GM21723 (cell line): ENCODE results near the gene FLCN.
"Not testable (repeated sequence)": the region's sequence is repeated elsewhere in the genome, so short reads cannot be mapped to it uniquely, and the experiment has no call there.

Source experiments
- ATAC-seq: cut with Tn5 transposase; IDR thresholded peaks from one replicate; pipeline ENCODE4 v1.9.1; 2021; ENCODE audit warnings: mild to moderate bottlenecking, moderate library complexity; ENCODE audit not compliant: unreplicated experiment

The FLCN gene

DNA sequence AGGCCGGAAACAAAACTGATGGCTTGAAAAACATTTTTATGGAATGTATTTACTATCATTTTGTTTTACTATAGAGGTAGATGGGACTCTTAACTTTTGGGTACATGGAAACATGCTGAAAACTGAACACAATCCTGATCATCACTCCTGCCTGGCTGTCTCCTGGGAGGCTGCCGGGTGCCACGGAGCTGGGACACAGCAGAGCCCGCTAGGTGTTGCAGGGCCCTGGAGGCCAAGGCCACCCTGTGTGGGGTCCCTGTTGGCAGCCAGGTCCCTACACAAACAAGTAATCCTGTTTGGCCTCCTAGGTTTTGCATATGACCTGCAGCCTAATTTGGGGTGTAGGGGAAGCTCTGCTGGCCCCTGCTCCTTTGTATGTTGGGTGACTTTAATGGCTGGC, 48.4 kb downstream of the FLCN start:
- ATAC-seq = no peak

DNA sequence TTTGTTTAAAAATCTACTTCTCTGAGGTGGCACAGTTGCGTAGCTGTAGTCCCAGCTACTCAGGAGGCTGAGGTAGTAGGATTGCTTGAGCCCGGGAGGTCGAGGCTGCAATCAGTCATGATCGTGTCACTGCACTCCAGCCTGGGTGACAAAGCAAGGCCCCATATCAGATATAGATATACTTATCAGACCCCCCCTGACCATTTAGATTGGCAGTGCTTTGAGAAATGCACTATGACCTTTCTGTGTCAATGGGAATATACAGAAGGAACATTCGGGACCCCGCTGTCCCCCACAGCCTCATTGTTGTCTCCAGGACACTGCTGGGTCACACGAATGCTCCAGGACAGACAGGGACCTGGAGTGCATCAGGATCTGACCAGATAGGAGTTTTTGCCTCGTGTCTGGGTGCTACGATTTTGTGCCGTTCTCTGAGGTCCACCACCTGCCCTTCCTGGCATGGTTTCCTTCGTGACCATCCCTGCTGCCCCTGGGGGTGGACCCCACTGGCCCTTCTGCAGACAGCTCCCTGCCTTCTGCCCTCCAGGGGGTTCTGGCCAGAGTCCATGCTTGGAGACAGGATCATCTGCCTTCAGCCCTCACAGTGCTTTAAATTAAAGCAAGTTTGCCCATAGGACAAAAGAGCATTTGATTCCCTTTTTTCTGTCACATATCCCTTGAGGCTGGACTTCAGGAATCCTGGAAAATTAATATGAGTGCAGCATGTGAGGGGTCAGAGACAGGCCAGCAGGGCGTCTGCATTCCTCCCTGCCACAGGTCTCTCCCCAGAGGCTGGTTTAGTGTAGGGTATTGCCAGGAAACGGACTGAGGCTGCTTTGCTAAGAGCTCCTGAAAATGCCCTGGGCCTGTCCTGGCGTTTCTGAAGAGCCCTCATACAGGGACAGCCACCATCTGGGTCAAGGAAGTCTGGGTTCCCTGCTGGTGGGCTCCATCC, 50.1 kb downstream of the FLCN start:
- no peak for ATAC-seq

DNA sequence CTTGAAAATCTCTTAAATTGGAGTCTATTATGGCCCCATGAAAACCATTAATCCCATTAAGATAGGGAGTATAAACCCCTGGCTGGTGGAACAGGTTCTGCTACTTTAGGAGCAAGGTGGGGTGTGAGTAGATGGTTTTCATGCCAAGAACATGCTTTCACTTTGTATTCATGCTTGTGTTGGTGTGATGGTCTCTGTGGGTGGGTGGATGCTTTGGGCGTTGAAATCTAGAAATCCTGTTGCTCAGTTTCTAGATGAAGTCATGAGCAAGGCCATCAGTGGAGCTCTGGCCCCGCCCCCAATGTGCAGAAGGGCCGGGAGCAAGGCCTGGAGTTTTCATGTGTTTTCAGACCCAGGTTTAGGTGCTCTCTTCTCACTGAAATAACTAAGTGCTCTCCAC, 50.9 kb downstream of the FLCN start:
- peak; percentile 42 for ATAC-seq

DNA sequence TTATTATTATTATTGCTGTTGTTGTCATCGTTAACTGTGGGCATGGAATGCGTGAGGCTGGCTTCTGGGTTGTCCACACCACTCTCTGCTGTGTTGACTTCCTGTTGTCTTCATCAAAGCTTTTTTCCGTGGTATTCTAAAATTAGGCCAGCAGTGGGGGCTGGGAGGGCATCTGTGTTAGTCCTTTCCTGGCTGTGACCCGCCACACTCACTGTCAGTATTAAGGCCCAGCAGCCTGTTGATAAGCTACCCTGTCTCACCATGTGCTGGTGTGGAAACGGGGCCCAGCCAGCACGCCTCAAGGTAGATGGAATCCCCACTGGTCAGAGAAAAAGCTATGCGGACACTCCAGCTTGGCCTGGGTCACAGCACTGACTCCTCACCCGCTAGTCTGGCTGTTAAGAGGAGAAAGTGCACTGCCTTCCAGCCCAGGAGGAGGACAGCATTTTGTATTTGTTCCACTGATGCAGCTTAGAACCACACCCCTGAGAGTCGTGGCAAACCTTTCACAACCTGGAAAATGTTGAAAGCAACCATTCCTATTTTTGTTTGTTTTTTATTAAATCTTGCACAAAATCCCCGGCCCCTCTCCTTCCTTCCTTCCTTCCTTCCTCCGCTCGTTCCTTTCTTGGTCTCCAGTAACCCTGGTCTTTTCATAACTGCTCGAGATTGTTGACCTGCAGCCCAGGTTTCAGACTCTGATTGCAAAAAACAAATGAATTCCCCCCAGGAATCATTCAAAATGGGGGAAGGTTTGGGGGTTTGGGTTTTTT, 51.8 kb downstream of the FLCN start:
- ATAC-seq = not testable (repeated sequence)

DNA sequence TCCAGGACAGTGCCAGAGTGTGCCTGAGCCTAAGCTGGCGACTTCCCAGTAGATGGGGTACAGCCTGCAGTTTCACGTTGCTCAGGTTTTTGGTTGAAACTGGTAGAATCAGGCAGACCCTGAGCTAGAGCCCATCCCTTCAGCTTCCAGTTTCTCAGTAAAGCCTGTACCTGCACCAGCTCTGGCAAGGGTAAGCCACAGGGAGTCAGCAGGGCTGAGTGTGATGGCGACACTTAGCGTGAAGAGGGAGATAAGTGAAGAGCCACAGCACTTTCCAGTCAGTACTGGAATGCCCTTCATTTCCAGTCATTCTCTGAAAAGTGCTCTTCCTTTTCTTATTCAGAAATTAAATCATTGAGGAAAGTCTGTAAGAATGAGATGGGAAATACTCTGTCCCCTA, 53.2 kb downstream of the FLCN start:
- ATAC-seq = no peak

DNA sequence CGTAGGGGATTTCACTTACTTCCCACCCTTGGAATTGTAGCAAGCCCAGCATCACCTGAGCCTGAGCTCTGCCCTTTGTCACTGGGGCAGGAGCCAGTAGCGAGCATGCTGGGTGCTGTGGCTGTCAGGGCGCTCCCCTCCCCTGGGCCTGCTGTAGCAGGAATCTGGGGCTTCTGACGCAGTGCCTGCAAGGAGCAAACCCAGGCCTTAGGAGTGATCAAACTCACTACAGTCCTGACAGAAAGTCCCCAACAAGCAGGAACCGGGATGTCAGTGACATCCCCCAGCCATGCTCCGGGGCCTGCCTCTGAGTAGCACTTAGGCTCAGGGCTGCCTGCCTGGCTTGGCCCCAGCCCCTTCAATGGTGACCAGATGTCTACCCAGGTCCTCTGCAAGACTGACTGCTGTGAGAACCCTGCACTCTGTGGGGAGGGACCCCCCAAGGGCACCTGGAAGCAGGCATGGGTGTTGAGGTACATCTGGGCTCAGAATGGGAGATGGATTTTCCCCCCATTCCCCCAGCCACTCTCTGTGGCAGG, 54.3 kb downstream of the FLCN start:
- ATAC-seq = no peak

DNA sequence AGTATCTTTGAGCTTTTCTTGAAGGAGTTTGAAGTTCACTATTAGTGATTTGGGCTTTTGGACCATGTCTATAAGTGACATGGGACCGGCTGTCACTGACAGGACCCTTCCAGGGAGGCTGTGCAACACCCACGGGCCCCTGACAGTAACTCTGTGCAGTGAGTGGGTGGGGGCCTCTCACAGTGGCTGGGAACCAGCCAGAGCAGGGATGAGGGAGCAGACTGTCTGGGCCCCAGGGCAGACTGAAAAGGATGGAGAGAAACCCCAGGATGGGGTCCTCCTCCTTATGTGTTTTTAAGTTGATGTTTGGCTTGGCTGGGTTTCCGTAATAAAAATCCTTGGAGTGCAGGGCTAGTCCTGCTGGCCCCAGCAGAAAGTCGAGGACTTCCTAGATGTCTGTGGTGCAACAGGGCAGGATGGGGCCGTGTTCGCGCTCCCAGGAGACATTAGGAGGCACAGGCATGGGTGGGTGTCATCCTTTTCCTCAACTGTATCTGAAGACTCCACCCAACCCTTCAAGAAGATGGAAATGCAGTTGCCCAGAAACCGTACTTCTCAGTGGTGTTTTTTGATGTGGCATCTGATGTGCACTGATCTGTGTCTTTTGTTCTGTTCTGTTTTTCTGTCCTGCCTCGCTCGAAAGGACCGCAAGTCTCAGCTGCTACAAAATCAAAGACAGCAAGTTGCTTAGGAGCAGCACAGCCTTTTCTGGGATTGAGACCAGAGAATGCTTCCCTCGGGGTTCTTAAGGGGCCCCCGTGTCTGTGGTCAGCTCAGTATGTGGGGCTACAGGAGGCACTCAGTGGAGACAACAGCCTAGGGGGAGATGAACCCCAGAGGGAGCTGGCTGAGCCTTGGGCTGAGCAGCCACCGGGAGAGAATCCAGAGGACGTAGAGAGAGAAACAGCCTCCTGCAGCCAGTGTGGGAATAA, 55.0 kb downstream of the FLCN start:
- ATAC-seq = peak; percentile 37

DNA sequence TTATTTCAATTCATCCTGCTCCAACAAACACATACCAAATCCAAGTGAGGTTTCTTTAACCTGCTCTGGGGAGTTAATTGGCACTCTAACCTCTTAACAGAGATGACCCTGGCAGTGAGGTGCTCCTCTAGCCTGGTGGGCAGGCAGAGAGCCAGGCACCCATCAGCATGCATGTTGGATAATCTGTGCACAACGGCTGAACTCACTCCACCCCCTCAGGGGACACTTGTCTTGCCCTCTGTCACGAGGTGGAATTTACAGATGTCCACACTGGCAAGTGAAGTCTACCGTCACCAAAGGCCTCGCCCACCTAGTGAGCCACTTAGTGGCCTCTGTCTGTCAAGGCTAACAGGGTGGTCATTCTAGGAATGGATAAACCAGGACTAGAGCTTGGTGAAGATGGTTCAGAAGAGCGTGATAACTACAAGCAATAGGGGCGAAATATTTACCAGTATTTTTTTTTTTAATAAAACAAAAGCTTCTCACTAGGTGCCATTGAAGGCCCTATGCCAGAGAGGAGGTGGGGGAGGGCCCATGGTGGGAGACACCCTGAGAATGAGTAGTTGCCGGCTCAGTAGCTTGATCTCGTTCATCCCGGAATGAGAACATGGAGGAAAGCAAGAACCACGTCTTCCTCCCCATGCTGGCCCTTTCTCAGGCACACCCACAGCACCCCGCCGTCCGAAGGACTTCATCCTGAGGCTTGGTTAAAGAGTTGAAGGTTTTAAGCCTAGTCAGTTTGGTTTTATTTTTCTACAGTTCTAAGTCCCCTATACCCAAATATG, 56.0 kb downstream of the FLCN start:
- no peak for ATAC-seq

DNA sequence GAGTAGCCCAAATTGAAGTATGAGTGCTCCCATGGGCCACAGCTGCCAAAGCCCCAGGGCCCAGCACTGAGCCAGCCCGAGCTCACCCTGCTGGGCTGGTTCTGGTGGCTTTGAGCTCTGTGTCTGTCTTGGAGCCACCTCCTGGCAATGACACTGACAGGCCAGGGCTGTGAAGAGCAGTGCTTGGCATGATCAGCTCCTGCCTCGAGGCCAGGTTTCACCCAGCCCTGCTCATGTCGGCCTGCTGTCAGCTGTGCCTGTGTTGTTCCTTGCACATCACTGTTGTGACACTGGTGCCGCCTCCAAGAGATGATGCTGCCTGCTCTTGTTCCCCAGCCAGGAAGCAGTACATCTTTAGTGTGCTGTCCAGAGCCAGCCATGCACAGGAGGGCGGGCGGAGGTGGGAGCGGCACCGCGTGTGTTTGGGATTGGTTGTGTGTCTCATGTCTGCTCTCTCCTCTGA, 56.8 kb downstream of the FLCN start:
- no peak for ATAC-seq

DNA sequence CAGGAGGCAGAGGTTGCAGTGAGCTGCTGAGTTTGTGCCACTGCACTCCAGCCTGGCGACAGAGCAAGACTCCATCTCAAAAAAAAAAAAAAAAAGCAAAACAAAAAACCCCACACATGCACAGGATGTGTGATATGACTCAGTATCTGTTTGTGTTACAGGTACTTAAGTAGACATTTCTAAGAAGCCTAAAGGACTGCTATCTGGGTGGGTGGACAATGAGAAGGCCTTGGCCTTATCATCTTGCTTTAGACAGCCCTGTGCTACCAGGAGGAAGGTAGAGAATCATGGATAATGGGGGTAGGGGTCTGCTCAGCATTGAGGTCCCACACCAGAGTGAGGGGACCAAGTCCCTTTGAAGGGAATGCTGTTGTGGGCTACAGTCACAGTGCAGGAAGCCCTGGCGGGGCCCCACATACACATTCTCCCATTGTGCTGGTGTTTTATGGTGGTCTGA, 57.6 kb downstream of the FLCN start:
- ATAC-seq = peak; percentile 43

DNA sequence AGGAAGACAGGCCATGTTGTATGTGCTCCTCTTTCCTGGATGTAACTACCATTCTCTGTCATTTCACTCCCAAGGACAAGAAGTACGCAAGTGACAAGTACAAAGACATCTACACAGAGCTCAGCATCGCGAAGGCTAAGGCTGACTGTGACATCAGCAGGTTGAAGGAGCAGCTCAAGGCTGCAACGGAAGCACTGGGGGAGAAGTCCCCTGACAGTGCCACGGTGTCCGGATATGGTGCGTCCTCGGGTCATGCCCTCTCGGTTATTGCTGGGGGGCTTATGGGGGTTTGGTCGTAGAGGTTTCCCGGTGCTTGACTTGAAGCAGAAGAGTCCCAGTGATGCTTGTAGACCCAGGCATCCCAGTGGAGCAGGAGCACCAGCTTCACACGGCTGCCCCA, 59.8 kb downstream of the FLCN start:
- no peak for ATAC-seq

DNA sequence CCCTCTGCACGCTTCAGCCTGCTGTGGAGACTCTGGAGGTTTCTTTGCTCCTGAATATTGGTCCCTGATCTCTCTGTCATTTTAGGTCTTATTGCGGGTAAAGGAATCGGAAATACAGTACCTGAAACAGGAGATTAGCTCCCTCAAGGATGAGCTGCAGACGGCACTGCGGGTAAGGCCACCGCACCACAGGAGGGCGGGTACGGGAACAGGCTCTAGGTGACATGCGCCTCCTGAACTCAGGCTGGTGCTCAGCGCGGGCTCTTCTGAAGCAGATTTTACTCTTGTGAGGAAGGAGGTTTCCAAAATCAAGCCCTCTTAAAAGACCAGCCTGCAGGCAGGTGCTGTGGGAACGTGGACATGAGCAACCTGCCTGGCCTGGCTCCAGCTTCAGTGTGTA, 60.6 kb downstream of the FLCN start:
- no peak for ATAC-seq

DNA sequence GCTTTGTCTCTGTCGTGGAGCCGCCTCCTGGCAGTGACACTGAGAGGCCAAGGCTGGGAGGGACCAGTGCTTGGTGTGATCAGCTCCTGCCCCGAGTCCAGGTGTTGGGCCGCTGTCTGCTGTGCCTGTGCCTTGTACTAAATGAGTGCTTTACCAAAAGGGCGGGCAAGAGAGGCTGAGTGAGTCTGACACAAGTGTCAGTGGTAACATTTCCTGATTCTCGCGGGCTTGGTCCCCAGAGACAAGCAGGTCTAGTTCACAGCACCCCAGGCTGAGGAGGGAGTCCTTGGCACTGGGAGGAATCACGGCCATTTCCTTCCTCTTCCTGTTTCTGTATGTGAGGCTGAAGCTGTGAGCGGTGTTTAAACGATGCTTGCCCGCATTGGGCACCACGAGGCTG, 61.1 kb downstream of the FLCN start:
- ATAC-seq = no peak

DNA sequence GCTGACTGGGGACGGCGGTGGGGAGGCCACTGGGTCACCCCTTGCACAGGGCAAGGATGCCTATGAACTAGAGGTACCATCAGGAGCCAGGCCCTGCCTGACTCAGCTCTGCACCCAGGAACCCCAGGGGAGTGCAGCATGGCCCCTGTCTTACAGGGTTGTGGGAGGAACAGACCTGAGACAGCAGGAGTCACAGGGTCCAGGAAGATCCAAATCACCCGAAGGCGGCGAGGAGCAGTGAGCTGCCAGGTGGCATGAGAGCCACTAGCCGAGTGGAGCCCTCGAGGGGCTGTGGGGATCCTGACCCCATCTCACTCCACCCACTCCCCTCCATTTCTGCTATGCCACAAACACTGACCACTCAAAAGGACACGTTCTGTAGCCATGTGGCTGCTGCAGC, 61.6 kb downstream of the FLCN start:
- no peak for ATAC-seq

DNA sequence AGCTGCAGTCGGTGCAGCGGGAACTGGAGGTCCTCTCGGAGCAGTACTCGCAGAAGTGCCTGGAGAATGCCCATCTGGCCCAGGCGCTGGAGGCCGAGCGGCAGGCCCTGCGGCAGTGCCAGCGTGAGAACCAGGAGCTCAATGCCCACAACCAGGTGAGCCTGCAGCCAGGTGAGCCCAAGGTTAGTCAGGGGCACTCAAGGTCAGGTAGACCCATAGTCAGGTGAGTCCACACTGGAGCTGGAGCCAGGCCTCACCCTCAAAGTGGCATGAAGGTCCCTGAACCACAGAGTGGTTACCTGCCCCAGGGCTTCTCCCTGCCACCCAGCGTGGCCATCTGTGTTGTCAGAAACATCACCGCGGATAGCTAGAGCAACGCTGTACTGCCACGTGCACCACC, 63.0 kb downstream of the FLCN start:
- no peak for ATAC-seq

DNA sequence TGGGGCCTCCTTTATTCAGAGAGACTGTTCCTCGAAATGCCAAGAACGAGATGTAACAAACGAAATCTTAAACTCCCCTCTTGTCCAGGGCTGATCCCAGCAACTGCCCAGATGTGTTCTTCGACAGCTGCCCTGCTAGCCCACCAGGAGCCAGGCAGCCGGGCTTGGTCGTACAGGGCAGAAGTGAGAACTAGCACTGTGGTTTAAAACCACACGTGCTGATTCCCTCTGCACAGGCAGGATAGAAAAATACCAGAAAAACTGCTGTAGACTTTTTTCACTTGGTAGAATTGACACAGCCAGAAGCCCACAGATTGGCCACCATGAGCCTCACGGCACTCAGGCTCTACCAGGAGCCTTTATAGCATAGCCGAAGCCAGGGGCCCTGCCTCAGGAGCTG, 64.0 kb downstream of the FLCN start:
- ATAC-seq = no peak

DNA sequence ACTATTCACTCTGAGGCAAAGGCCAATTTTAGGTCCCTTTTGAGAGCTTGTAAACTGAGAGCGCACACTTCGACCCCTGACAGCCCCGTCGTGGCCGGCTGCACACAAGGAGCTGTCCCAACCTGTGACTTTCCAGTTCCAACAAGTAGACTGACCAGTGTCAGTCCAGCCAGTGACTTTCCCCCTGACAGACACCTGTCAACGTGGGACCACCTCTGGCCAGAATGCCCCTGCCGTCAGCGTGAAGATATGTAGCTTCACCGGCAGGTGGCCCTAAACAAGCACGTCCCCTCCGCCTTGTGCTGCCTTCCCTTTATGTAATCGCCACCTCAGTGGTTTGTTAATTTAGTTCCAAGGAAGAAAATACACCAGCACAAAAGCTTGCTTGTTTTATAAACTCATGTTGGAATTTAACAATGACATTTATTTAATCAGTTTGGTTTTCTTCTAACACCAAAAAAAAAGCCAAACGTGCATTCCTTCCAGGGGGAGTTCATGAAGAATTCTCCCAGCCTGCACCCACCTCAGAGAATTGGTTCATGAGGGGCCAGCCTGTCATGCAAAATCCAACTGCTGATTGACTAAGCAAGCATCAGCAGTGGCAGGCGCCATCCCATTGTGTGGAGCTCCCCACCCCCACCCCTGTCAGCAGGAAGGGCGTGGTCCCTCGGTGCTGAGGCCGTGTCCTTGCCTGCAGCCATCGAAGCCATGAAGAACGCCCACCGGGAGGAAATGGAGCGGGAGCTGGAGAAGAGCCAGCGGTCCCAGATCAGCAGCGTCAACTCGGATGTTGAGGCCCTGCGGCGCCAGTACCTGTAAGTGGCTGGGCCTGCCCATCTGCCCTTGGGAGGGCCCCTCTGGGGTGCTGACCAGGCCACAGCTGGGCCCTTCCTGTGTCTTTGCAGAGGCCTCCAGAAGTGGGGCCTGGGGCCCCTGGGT, 64.7 kb downstream of the FLCN start:
- ATAC-seq = no peak

DNA sequence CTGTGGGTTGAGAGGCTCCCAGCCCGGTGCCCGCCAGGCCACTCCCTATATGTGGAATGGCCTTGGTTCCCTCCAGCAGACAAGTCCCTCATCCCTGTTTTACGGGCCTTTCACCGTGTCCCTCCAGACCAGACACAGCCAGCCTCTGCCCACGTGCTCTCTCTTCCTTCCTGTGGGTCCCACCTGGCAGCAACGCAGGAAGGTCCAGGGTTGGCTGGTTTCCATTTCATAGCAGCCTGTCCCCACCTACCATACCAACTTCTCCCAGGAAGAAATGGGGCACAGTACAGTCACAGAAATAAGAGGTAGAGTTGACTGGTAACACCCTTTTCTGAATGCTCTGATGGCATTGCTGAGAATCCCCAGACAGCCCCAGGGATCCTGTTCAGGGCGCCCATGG, 65.8 kb downstream of the FLCN start:
- no peak for ATAC-seq
